HepG2 (cell line): ENCODE measurements around the gene FAM174C. TPM values are rescaled to one million over a fixed set of nuclear protein-coding genes. Genes with fewer than 3 reads are reported as not detected.

Experiments used
- ADNP ChIP-seq: sonication (generic); formaldehyde crosslinking; IDR thresholded peaks from 2 replicates; pipeline ENCODE4 v1.4.0; 2020; ENCODE audit warnings: missing genetic modification reagents
- CEBPG ChIP-seq: IDR thresholded peaks from 2 replicates; pipeline ENCODE4 v1.6.1; 2016
- ETV6 ChIP-seq: sonication (generic); formaldehyde crosslinking; conservative IDR thresholded peaks from 2 replicates; pipeline ENCODE4 v1.4.0; 2020; ENCODE audit warnings: missing genetic modification reagents
- KLF11 ChIP-seq: IDR thresholded peaks from 2 replicates; pipeline ENCODE4 v1.6.1; 2016; ENCODE audit warnings: missing compliant biosample characterization
- NR2F2 ChIP-seq: IDR thresholded peaks from 2 replicates; pipeline ENCODE4 v1.6.1; 2012; ENCODE audit warnings: low read depth, inconsistent platforms, borderline replicate concordance
- PHF21A ChIP-seq: sonication (generic); formaldehyde crosslinking; IDR thresholded peaks from 2 replicates; pipeline ENCODE4 v1.5.0; 2020; ENCODE audit warnings: mild to moderate bottlenecking, missing genetic modification reagents
- RFX3 ChIP-seq: IDR thresholded peaks from 2 replicates; pipeline ENCODE4 v1.6.1; 2016; ENCODE audit warnings: missing biosample characterization, missing genetic modification reagents
- SALL2 ChIP-seq: sonication (generic); formaldehyde crosslinking; IDR thresholded peaks from 2 replicates; pipeline ENCODE4 v1.8.1; 2023; ENCODE audit warnings: mild to moderate bottlenecking, missing genetic modification reagents, inconsistent platforms
- TMF1 ChIP-seq: sonication (generic); formaldehyde crosslinking; IDR thresholded peaks from 2 replicates; pipeline ENCODE4 v1.8.1; 2022; ENCODE audit warnings: low read depth, missing genetic modification reagents
- YEATS4 ChIP-seq: sonication (generic); formaldehyde crosslinking; IDR thresholded peaks from 2 replicates; pipeline ENCODE4 v1.4.0; 2020; ENCODE audit warnings: missing genetic modification reagents, borderline replicate concordance
- ZFP1 ChIP-seq: IDR thresholded peaks from 2 replicates; pipeline ENCODE4 v1.6.1; 2016
- ZNF605 ChIP-seq: sonication (generic); formaldehyde crosslinking; IDR thresholded peaks from 2 replicates; pipeline ENCODE4 v1.8.0; 2022; ENCODE audit warnings: mild to moderate bottlenecking, missing genetic modification reagents
- ZNF619 ChIP-seq: sonication (generic); formaldehyde crosslinking; IDR thresholded peaks from 2 replicates; pipeline ENCODE4 v1.4.0; 2020; ENCODE audit warnings: mild to moderate bottlenecking, missing genetic modification reagents
- ZNF75D ChIP-seq: sonication (generic); formaldehyde crosslinking; IDR thresholded peaks from 2 replicates; pipeline ENCODE4 v1.8.1; 2023; ENCODE audit warnings: missing genetic modification reagents, mild to moderate bottlenecking, borderline replicate concordance
- ZSCAN12 ChIP-seq: sonication (generic); formaldehyde crosslinking; IDR thresholded peaks from 2 replicates; pipeline ENCODE4 v1.9.0; 2021; ENCODE audit warnings: mild to moderate bottlenecking, missing genetic modification reagents
- polyA plus RNA-seq, 8 experiments: library from polyadenylated mRNA; depleted of rRNA in 3 of 8; stranded (reverse) in 7 of 8; unstranded in 1 of 8; fragments of >200 nt; fragmentation: Illumina TruSeq in 4 of 8; extraction: Trizol in 4 of 8; gene quantifications; 2 replicates each; pipeline versions ENCODE4 v1.2.1 to v1.2.3, GENCODE V29; 2011 to 2016; ENCODE audit warnings: low read depth in 4 of 8, missing spikeins in 1 of 8, mixed read lengths in 1 of 8; ENCODE audit not compliant: insufficient read depth in 1 of 8
- total RNA-seq, 5 experiments: library from RNA; depleted of rRNA; stranded (reverse); fragments of >200 nt; fragmentation: Illumina TruSeq; extraction: Trizol; gene quantifications; 2 replicates each; pipeline ENCODE4 v1.2.3, GENCODE V29; 2016; ENCODE audit warnings: low read depth in 1 of 5
- TF ChIP-seq, protein P1 (sequence below): sonication (generic); formaldehyde crosslinking; conservative IDR thresholded peaks from 2 replicates; pipeline ENCODE4 v1.4.0; 2020; ENCODE audit warnings: mild to moderate bottlenecking, missing genetic modification reagents, moderate library complexity
- TF ChIP-seq, protein P2 (sequence below): sonication (generic); formaldehyde crosslinking; IDR thresholded peaks from 2 replicates; pipeline ENCODE4 v1.8.0; 2023; ENCODE audit warnings: mild to moderate bottlenecking, missing genetic modification reagents
- TF ChIP-seq, protein P3 (sequence below): sonication (generic); formaldehyde crosslinking; IDR thresholded peaks from 2 replicates; pipeline ENCODE4 v1.8.0; 2022; ENCODE audit warnings: mild to moderate bottlenecking, missing genetic modification reagents; ENCODE audit not compliant: insufficient replicate concordance
- TF ChIP-seq, protein P4 (sequence below): sonication (generic); formaldehyde crosslinking; IDR thresholded peaks from 2 replicates; pipeline ENCODE4 v1.9.0; 2022; ENCODE audit warnings: low read depth, missing genetic modification reagents
- TF ChIP-seq, protein P5 (sequence below): sonication (generic); formaldehyde crosslinking; IDR thresholded peaks from 2 replicates; pipeline ENCODE4 v1.8.1; 2023; ENCODE audit warnings: missing genetic modification reagents, inconsistent platforms, borderline replicate concordance

Gene FAM174C
- total and polyA plus RNA-seq, 2 of the 13 experiments (the other 11 are each of a cell fraction or from before 2014, with no cell fraction given), result 19.5 to 31.3 TPM

DNA sequence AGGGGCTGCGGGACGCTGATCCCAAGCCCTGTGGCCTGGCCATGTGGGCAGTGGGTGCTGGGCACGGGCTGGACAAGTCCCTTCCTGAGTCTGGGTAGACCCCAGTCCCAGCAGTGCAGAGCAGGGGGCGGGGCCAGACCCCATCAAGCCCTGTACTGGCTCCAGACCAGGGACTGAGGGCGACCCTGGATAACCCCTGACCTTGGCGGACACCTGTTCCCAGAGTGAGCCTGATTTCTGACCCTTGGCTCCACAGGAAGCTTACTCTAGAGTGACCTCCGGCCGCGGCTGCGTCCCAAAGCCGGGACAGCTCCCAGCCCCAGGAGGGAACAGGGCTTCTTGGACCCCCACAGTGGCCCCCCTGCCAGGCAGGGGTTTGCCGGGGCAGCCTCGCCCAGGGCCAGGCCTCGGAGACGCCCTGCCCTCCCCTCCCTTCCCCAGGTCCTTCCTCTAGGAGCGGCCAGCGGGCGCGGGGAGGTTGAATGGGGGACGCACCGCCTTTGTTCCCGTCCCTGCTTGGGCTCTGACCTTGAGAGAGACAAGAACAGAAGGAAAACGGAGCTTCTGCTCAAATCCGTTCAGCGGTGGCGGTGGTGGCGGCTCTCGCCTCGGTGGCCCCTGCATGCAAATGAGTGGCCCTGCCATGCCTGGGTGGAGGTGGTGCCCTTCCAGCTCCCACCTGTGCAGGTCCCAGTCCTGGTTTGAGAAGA lies 8.0 kb downstream of the FAM174C start (continued):
- TF ChIP-seq, protein P1, sequence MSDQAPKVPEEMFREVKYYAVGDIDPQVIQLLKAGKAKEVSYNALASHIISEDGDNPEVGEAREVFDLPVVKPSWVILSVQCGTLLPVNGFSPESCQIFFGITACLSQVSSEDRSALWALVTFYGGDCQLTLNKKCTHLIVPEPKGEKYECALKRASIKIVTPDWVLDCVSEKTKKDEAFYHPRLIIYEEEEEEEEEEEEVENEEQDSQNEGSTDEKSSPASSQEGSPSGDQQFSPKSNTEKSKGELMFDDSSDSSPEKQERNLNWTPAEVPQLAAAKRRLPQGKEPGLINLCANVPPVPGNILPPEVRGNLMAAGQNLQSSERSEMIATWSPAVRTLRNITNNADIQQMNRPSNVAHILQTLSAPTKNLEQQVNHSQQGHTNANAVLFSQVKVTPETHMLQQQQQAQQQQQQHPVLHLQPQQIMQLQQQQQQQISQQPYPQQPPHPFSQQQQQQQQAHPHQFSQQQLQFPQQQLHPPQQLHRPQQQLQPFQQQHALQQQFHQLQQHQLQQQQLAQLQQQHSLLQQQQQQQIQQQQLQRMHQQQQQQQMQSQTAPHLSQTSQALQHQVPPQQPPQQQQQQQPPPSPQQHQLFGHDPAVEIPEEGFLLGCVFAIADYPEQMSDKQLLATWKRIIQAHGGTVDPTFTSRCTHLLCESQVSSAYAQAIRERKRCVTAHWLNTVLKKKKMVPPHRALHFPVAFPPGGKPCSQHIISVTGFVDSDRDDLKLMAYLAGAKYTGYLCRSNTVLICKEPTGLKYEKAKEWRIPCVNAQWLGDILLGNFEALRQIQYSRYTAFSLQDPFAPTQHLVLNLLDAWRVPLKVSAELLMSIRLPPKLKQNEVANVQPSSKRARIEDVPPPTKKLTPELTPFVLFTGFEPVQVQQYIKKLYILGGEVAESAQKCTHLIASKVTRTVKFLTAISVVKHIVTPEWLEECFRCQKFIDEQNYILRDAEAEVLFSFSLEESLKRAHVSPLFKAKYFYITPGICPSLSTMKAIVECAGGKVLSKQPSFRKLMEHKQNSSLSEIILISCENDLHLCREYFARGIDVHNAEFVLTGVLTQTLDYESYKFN (CRISPR knock-in tag), result peak; percentile 74
- TF ChIP-seq TMF1 (CRISPR knock-in tag), result no peak
- TF ChIP-seq KLF11 (CRISPR knock-in tag), result no peak
- TF ChIP-seq YEATS4, result 0 out of 2 replicates have a peak, but pooled peaks have one; percentile 51
- peak; percentile 91 for TF ChIP-seq PHF21A (CRISPR knock-in tag)
- TF ChIP-seq ZNF75D (CRISPR knock-in tag), result no peak
- TF ChIP-seq ZSCAN12 (CRISPR knock-in tag), result peak; percentile 30; the same call in 1 of the 2 replicates
- TF ChIP-seq, protein P2, sequence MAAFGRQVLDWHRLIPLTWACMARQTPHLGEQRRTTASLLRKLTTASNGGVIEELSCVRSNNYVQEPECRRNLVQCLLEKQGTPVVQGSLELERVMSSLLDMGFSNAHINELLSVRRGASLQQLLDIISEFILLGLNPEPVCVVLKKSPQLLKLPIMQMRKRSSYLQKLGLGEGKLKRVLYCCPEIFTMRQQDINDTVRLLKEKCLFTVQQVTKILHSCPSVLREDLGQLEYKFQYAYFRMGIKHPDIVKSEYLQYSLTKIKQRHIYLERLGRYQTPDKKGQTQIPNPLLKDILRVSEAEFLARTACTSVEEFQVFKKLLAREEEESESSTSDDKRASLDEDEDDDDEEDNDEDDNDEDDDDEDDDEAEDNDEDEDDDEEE (CRISPR knock-in tag), result no peak
- TF ChIP-seq, protein P3, sequence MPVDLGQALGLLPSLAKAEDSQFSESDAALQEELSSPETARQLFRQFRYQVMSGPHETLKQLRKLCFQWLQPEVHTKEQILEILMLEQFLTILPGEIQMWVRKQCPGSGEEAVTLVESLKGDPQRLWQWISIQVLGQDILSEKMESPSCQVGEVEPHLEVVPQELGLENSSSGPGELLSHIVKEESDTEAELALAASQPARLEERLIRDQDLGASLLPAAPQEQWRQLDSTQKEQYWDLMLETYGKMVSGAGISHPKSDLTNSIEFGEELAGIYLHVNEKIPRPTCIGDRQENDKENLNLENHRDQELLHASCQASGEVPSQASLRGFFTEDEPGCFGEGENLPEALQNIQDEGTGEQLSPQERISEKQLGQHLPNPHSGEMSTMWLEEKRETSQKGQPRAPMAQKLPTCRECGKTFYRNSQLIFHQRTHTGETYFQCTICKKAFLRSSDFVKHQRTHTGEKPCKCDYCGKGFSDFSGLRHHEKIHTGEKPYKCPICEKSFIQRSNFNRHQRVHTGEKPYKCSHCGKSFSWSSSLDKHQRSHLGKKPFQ (CRISPR knock-in tag), result peak; percentile 69
- TF ChIP-seq ZNF619 (CRISPR knock-in tag), result peak; percentile 35; the same call in 1 of the 2 replicates
- no peak for TF ChIP-seq CEBPG (CRISPR knock-in tag)
- TF ChIP-seq ADNP (CRISPR knock-in tag), result no peak
- TF ChIP-seq ZFP1, result 0 out of 2 replicates have a peak, but pooled peaks have one; percentile 6
- no peak for TF ChIP-seq ZNF605 (CRISPR knock-in tag)
- TF ChIP-seq NR2F2, result peak; percentile 93
- TF ChIP-seq, protein P4, sequence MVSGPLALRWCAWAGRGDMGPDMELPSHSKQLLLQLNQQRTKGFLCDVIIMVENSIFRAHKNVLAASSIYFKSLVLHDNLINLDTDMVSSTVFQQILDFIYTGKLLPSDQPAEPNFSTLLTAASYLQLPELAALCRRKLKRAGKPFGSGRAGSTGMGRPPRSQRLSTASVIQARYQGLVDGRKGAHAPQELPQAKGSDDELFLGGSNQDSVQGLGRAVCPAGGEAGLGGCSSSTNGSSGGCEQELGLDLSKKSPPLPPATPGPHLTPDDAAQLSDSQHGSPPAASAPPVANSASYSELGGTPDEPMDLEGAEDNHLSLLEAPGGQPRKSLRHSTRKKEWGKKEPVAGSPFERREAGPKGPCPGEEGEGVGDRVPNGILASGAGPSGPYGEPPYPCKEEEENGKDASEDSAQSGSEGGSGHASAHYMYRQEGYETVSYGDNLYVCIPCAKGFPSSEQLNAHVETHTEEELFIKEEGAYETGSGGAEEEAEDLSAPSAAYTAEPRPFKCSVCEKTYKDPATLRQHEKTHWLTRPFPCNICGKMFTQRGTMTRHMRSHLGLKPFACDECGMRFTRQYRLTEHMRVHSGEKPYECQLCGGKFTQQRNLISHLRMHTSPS (CRISPR knock-in tag), result peak; percentile 69; the same call in 1 of the 2 replicates
- TF ChIP-seq, protein P5, sequence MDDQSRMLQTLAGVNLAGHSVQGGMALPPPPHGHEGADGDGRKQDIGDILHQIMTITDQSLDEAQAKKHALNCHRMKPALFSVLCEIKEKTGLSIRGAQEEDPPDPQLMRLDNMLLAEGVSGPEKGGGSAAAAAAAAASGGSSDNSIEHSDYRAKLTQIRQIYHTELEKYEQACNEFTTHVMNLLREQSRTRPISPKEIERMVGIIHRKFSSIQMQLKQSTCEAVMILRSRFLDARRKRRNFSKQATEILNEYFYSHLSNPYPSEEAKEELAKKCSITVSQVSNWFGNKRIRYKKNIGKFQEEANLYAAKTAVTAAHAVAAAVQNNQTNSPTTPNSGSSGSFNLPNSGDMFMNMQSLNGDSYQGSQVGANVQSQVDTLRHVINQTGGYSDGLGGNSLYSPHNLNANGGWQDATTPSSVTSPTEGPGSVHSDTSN (CRISPR knock-in tag), result no peak
- no peak for TF ChIP-seq RFX3 (CRISPR knock-in tag)
- no peak for TF ChIP-seq ETV6 (CRISPR knock-in tag)
- peak; percentile 68; the same call in 1 of the 2 replicates for TF ChIP-seq SALL2 (CRISPR knock-in tag)
